GM12892 (cell line): ENCODE data around the gene PIK3R5.

ENCODE experiments used
- DNase-seq: peaks from one replicate; pipeline ENCODE4 v3.0.0; 2011; ENCODE audit not compliant: insufficient read length
- FAIRE-seq: peaks from 2 replicates; lab custom pipeline; 2011; peaks lifted over from hg19 to GRCh38; lab: Jason Lieb, UNC
- POLR2A ChIP-seq: IDR thresholded peaks from 2 replicates; pipeline ENCODE4 v1.6.1; 2011; ENCODE audit warnings: low read depth, low read length, control low read depth
- POLR2AphosphoS5 ChIP-seq: IDR thresholded peaks from 2 replicates; pipeline ENCODE4 v1.6.1; 2011; ENCODE audit warnings: low read depth, low read length, control low read depth
- TAF1 ChIP-seq: IDR thresholded peaks from 2 replicates; pipeline ENCODE4 v1.6.1; 2011; ENCODE audit warnings: low read depth, mild to moderate bottlenecking, control low read depth, low read length, borderline replicate concordance

The PIK3R5 gene

DNA sequence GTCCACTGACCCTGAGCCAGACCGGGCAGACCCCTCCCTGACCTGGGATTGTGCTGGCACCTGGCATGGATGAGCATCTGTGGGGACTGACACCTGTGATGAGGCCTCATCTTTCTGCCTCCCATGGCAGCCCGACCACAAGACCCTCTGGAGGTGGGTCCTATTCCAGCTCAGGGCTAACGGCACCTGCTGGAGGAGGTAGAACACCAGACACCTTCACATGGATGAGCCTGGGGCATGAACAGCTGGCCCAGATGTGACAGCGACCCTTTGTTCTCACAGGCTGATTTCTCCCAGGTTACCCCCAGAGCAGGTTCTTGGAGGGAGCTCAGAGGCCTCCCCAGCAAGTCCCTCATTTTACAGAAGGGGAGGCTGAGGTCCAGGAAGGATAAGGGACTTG lies 51.6 kb downstream of the PIK3R5 start:
- DNase-seq (no peak), FAIRE-seq (no peak)
- TF ChIP-seq POLR2A (peak; percentile 10; the same call in 1 of the 2 replicates), TAF1 (no peak), POLR2AphosphoS5 (0 out of 2 replicates have a peak, but pooled peaks have one; percentile 30)

DNA sequence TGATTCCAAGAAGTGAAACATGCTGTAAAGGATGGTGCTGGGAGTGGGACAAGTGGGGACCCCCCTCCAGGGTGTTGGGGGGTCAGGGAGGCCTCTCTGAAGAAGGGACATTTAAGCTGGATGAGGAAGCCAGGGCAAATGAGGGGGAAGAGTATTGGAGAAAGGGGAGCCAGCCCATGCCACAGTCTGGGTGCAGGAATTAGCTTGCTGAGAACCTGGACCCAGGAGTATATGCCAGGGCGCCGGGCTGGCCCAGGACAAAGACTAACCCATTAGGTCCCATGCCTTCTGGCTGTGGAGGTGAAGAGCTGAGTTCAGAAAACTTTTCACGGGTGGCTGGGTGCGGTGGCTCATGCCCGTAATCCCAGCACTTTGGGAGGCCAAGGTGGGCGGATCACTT lies 52.4 kb downstream of the PIK3R5 start:
- no peak for DNase-seq
- no peak for FAIRE-seq
- TF ChIP-seq POLR2A (no peak), TAF1 (no peak), POLR2AphosphoS5 (no peak; the same call in 1 of the 2 replicates)

DNA sequence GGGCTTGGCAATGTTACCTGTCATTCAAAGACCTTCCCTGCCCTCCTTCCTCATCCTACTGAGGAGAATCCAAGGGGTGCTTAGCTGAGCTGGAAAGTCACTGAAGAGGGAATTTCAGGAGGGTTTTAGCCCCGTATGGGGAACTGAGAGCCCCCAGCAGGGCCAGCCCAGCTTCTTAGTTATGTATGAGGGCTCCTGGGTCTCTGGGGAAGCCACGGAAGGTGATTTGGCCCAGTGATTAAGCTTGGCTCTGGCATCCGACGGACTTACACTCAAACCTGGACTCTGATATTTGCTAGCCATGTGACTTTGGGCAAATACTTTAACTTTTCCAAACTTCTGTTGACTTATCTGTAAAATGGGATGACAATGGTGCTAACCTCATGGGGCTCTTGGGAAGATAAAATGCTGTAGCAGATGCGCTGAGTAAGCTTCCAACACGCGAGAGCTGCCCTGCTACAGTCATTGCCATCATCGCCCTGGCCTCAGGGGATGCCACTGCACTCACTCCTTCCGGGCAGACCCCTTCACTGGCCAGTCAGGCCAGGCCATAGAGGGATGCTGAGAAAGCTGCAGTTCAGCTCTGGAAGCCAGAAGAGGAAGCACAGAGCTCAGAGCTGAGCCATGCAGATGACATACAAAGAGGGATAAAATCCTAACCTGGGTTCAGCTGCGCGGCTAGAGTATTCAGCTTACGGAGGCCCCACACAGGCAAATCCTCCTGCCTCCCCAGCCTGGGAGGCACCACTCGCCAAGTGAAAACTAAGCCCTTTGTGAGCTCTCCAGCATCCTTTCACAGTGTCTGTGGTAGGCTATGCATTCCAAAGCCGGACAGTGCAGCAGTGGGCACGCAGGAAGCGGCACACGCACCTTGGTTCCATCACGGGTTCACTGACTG lies 53.2 kb downstream of the PIK3R5 start:
- no peak for DNase-seq
- FAIRE-seq = peak; percentile 73
- TF ChIP-seq POLR2AphosphoS5 = no peak
- no peak for TF ChIP-seq TAF1
- TF ChIP-seq POLR2A = no peak

GRCh38 chr17:8910969-8911604 lies 54.4 kb downstream of the PIK3R5 start:
- TF ChIP-seq POLR2A (no peak), TAF1 (no peak), POLR2AphosphoS5 (no peak)
- no peak for DNase-seq
- FAIRE-seq = no peak

GRCh38 chr17:8909586-8910270 lies 55.8 kb downstream of the PIK3R5 start:
- FAIRE-seq (peak; percentile 78), DNase-seq (no peak)
- no peak for TF ChIP-seq POLR2AphosphoS5
- no peak for TF ChIP-seq TAF1
- peak; percentile 41 for TF ChIP-seq POLR2A

- no peak for DNase-seq
- TF ChIP-seq POLR2AphosphoS5 (no peak), POLR2A (no peak), TAF1 (no peak)
- no peak for FAIRE-seq
Observed at GRCh38 chr17:8905331-8905730, 60.2 kb downstream of the PIK3R5 start.

DNA sequence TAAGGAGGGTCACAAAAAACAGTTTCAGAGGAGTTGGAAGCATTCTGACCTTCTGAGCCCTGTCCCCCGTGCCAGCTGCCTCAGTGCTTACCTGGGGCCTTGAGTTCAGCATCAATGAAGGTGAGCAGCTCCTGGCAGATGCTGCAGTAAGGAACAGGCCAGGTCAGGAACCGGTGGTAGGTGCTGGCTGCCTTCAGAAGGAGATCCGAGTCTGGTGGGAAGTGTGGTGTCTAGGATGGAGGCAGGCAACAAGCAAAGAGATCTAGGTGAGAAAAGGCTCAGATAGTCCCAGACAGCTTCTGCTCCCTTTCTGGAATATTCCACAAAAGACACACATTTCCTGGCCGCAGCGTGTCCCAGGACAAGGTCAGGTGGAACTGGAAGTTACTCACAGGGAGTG lies 60.8 kb downstream of the PIK3R5 start:
- DNase-seq = no peak
- TF ChIP-seq POLR2A (no peak), TAF1 (no peak), POLR2AphosphoS5 (peak; percentile 34; the same call in 1 of the 2 replicates)
- no peak for FAIRE-seq

DNA sequence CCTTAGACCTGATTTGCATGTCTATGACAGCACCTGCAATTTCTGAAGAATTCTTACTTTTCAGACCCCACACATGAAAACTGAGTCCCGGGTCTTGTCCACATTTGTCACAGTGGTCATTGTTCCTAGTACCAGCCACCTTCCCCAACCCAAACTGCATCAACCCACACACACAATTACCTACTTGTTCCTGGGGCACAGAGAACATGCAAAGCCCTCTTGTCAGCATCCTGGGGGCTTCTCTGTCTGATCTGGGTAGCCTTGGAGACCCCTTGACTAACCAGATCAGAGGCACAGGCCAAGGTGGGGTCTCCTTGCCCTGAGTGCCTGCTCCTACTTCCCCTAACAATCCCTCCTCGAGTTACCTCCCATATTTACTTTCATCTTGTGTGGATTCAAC lies 61.3 kb downstream of the PIK3R5 start:
- no peak for DNase-seq
- no peak for TF ChIP-seq TAF1
- TF ChIP-seq POLR2AphosphoS5 = no peak
- no peak for TF ChIP-seq POLR2A
- no peak for FAIRE-seq

GRCh38 chr17:8900626-8901585 lies 64.6 kb downstream of the PIK3R5 start:
- TF ChIP-seq POLR2AphosphoS5 (peak; percentile 78), TAF1 (0 out of 2 replicates have a peak, but pooled peaks have one; percentile 40), POLR2A (peak; percentile 63)
- peak; percentile 97 for FAIRE-seq
- no peak for DNase-seq

GRCh38 chr17:8900207-8900606 lies 65.3 kb downstream of the PIK3R5 start:
- FAIRE-seq (peak; percentile 46), DNase-seq (no peak)
- TF ChIP-seq TAF1 (no peak), POLR2AphosphoS5 (no peak), POLR2A (no peak)

GRCh38 chr17:8898636-8899035 lies 66.9 kb downstream of the PIK3R5 start:
- TF ChIP-seq TAF1 = no peak
- TF ChIP-seq POLR2AphosphoS5 = no peak
- no peak for TF ChIP-seq POLR2A

GRCh38 chr17:8898126-8898525 lies 67.4 kb downstream of the PIK3R5 start:
- FAIRE-seq (no peak), DNase-seq (no peak)
- TF ChIP-seq POLR2A (no peak), TAF1 (no peak), POLR2AphosphoS5 (no peak)

More at GRCh38 chr17:8898636-8899035, 66.9 kb downstream of the PIK3R5 start:
- FAIRE-seq = peak; percentile 57
- DNase-seq = no peak
